Nephron progenitor cell (in vitro differentiated cells): ENCODE results near the gene RAB15.

Experiments used
- DNase-seq: peaks from one replicate; pipeline ENCODE4 v3.0.0; 2021
- H3K27ac Mint-ChIP-seq: 2 replicates; pipeline ENCODE4 v1.8.0; 2021; ENCODE audit warnings: mild to moderate bottlenecking, moderate library complexity, mixed read lengths
- H3K27me3 Mint-ChIP-seq: 2 replicates; pipeline ENCODE4 v1.8.0; 2021; ENCODE audit warnings: mild to moderate bottlenecking, low read depth, mixed read lengths; ENCODE audit not compliant: poor library complexity
- H3K36me3 Mint-ChIP-seq: 2 replicates; pipeline ENCODE4 v1.8.0; 2021; ENCODE audit warnings: low read depth, mixed read lengths
- H3K4me1 Mint-ChIP-seq: 2 replicates; pipeline ENCODE4 v1.8.0; 2021; ENCODE audit warnings: mixed read lengths
- H3K4me3 Mint-ChIP-seq: 2 replicates; pipeline ENCODE4 v1.8.0; 2021; ENCODE audit warnings: mild to moderate bottlenecking, moderate library complexity, mixed read lengths
- H3K9me3 Mint-ChIP-seq: 2 replicates; pipeline ENCODE4 v1.8.0; 2021; ENCODE audit warnings: mild to moderate bottlenecking, moderate library complexity, mixed read lengths
- TF ChIP-seq, protein P1 (sequence below): fragments of 200-600 bp; sonication (generic); IDR thresholded peaks from 2 replicates; pipeline ENCODE4 v1.5.0; 2021; ENCODE audit warnings: antibody characterized with exemption

RAB15 gene

DNA sequence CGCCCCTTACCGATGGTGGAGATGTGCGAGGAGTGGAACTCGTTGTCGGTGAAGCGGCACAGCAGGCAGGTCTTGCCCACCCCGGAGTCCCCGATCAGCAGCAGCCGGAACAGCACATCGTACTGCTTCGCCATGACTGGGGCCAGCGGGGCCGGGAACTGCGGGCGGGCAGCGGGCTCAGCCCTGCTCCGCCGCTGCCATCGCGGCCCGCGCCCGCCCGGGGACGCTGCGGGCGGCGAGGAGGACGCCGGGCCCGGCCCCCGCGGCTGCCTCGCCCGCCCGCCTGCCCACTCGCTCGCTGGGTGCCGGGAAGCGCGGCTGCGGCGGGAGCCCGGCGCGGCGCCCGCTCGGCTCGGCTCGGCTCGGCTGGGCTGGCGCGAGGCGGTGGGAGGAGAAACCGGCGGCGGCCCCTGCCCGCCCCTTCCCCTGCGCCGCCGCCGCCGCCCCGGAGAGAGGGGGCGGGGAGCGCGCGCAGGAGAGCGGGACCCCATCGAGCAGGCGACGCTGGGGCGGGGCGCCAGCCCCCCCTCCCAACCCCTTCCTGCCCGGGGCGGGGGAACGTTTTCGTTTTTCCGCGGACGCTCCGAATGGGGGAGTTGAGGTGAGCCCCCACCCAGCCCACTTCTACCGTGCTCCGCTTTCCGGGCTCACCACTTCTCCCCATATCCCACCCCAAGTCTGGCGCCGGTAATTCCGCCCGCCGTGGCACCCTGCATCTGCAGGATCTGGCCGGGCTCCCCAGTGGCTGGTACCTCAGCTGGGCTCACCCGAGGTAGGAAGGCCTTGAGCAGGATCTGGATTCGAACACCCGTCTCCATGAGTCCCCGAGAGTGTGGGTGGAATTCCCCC lies at the start of gene RAB15:
TSS of gene RAB15 (minus strand) at position 394 of the 849 bp plus-strand sequence. CDS start at position 134, 260 bp downstream.
- Mint-ChIP-seq H3K27me3 (peaks cover 36% of the 10 kb centered on the region), H3K27ac (no peak within 1 kb of the TSS), H3K4me1 (peaks cover 18% of the 10 kb centered on the region), H3K9me3 (no peaks in the 10 kb centered on the region), H3K36me3 (peaks cover 5% of the 10 kb centered on the region), H3K4me3 (peak within 1 kb of the TSS; percentile 81)
- peak; percentile 78 for DNase-seq
- TF ChIP-seq, protein P1, sequence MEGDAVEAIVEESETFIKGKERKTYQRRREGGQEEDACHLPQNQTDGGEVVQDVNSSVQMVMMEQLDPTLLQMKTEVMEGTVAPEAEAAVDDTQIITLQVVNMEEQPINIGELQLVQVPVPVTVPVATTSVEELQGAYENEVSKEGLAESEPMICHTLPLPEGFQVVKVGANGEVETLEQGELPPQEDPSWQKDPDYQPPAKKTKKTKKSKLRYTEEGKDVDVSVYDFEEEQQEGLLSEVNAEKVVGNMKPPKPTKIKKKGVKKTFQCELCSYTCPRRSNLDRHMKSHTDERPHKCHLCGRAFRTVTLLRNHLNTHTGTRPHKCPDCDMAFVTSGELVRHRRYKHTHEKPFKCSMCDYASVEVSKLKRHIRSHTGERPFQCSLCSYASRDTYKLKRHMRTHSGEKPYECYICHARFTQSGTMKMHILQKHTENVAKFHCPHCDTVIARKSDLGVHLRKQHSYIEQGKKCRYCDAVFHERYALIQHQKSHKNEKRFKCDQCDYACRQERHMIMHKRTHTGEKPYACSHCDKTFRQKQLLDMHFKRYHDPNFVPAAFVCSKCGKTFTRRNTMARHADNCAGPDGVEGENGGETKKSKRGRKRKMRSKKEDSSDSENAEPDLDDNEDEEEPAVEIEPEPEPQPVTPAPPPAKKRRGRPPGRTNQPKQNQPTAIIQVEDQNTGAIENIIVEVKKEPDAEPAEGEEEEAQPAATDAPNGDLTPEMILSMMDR: no peak

DNA sequence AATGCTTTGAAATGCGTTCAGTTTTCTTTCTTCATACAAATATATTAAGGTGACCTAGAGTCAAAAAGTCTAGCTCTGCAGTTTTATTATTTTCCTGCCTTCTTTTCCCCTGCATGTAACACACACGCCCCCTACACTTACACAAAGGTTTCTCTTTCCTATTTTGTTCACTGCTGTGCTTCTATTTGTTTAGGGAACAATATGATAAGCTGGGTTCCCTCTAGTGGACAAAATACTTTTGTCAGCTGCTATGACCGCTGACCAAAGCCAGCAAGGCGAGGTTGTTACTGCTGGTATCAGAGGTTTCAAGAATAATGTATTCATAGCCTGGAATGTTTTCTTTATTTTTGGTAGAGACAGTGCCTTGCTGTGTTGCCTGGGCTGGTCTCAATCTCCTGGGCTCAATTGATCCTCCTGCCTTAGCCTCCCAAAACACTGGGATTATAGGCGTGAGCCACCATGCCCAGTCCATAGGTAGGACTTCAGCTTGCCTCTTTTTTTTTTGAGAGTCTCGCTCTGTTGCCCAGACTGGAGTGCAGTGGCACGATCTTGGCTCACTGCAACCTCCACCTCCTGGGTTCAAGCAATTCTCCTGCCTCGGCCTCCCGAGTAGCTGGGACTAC lies 47.9 kb upstream of the RAB15 start:
- Mint-ChIP-seq H3K9me3 (no peaks in the 10 kb centered on the region), H3K27ac (no peak overlapping the region), H3K27me3 (peaks cover 3% of the 10 kb centered on the region), H3K4me3 (no peak overlapping the region), H3K4me1 (peaks cover 23% of the 10 kb centered on the region), H3K36me3 (peaks cover 25% of the 10 kb centered on the region)
- DNase-seq: no peak
- TF ChIP-seq, protein P1: peak; percentile 43

DNA sequence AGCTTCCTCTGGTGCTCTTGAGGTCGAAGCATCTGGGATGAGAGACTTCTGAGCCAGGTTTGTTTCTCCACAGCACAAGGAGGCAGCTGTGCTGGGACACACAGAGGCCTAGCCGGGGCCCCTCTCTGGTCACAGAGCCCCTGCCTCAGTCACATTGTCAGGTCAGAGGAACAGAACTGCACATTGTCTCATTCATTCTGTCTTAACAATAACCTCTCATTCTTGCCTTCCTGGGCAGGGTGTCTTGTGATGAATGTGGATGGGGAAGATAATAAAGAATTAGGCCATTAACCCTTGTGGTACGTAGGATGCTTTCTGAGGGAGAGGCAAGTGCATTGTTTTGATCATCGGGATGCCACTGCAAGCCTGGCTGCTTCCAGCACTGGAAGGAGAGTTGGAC lies 44.3 kb upstream of the RAB15 start:
- Mint-ChIP-seq H3K27ac (no peak overlapping the region), H3K9me3 (no peaks in the 10 kb centered on the region), H3K27me3 (peaks cover 3% of the 10 kb centered on the region), H3K4me3 (no peak overlapping the region), H3K4me1 (peaks cover 22% of the 10 kb centered on the region), H3K36me3 (peaks cover 33% of the 10 kb centered on the region)
- DNase-seq: no peak
- TF ChIP-seq, protein P1: no peak

DNA sequence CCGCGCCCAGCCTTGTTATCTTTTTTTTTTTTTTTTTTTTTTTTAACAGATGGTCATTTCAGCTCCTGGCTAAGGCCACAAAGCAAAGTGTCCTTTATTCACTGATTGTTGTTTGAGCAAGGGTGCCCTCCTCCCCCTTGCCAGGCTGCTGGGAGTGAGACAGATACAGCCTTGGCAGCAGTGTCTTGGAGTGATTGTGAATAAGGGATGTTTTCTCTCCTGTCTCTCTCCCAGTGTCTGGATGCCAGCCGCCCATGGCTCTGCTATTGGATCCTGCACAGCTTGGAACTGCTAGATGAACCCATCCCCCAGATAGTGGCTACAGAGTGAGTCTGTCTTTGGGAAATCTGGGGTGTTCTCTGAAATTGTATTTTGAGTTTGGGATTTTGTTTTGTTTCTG lies 43.3 kb upstream of the RAB15 start:
- H3K9me3 Mint-ChIP-seq: no peaks in the 10 kb centered on the region
- TF ChIP-seq, protein P1: no peak
- H3K4me3 Mint-ChIP-seq: no peak overlapping the region
- DNase-seq: no peak
- H3K27me3 Mint-ChIP-seq: peaks cover 3% of the 10 kb centered on the region
- H3K36me3 Mint-ChIP-seq: peaks cover 40% of the 10 kb centered on the region
- peaks cover 28% of the 10 kb centered on the region for H3K4me1 Mint-ChIP-seq
- H3K27ac Mint-ChIP-seq: peak overlapping the region; percentile 70

DNA sequence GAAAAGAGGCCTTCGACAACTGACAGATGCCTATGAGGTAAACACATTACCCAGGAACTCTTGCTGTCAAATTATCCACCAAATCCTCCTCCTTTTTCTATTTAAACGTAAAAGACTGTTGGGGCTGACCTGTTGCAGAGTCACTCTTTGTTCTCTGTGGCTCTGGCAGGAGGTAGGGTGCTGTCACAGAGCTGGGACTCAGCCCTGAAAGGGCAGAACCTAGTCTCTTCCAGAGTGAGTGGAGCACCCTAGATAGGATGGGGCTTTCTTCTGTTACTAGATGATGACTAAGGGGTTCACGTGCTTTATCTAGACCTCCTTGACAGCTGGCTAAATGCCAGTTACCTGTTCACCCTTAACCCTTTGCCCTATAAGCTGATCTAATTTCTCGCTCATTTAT lies 40.2 kb upstream of the RAB15 start:
- H3K4me1 Mint-ChIP-seq: peaks cover 41% of the 10 kb centered on the region
- no peaks in the 10 kb centered on the region for H3K9me3 Mint-ChIP-seq
- H3K27me3 Mint-ChIP-seq: peaks cover 3% of the 10 kb centered on the region
- no peak overlapping the region for H3K27ac Mint-ChIP-seq
- no peak for DNase-seq
- TF ChIP-seq, protein P1: no peak
- H3K4me3 Mint-ChIP-seq: no peak overlapping the region
- H3K36me3 Mint-ChIP-seq: peaks cover 51% of the 10 kb centered on the region
